GM13976 (cell line): ENCODE measurements around the gene PIGS.
"Not testable (repeated sequence)": the region's sequence is repeated elsewhere in the genome, so short reads cannot be mapped to it uniquely, and the experiment has no call there.

ENCODE experiments used
- DNase-seq: peaks from one replicate; pipeline ENCODE4 v3.0.0; 2012; ENCODE audit warnings: low spot score
- CTCF ChIP-seq: IDR thresholded peaks from 2 replicates; pipeline ENCODE4 v1.5.1; 2012; ENCODE audit warnings: borderline replicate concordance, mild to moderate bottlenecking; ENCODE audit not compliant: insufficient read depth; ENCODE audit errors: extremely low read depth, missing control alignments, control extremely low read depth
- in situ Hi-C: fragments of 300-500 bp; cut with MboI; formaldehyde crosslinking; loops from one replicate; pipeline ENCODE4 v1.12.0; 2022; ENCODE audit warnings: low sequenced_read_pairs, mixed read lengths, inconsistent platforms; ENCODE audit not compliant: unreplicated experiment

The PIGS gene

GRCh38 chr17:28612936-28613872, 41.9 kb upstream of the PIGS start:
- in situ Hi-C loops = no loop called here
- peak; percentile 64 for TF ChIP-seq CTCF
- peak; percentile 54 for DNase-seq

GRCh38 chr17:28612531-28612930, 41.2 kb upstream of the PIGS start:
- DNase-seq = no peak
- no peak for TF ChIP-seq CTCF
- in situ Hi-C loops = no loop called here

- TF ChIP-seq CTCF = no peak
- no peak for DNase-seq
- in situ Hi-C loops = no loop called here
Measured at GRCh38 chr17:28610376-28610775, 39.1 kb upstream of the PIGS start.

GRCh38 chr17:28604031-28604430, 32.7 kb upstream of the PIGS start:
- in situ Hi-C loops = not testable (repeated sequence)

GRCh38 chr17:28599311-28600184, 28.2 kb upstream of the PIGS start:
- no peak for TF ChIP-seq CTCF
- DNase-seq = peak; percentile 80
- in situ Hi-C loops = no loop called here

More at GRCh38 chr17:28604031-28604430, 32.7 kb upstream of the PIGS start:
- DNase-seq = not testable (repeated sequence)

- DNase-seq = peak; percentile 99
- in situ Hi-C loops = no loop called here
- no peak for TF ChIP-seq CTCF
Measured at GRCh38 chr17:28598799-28599310, 27.5 kb upstream of the PIGS start, which contains the start of gene SPAG5. TSS of gene SPAG5 (minus strand) at chr17:28599025. CDS start at chr17:28598946, 79 bp downstream.
